Measurements from ENCODE around the gene CCDC60.

Gene CCDC60

DNA sequence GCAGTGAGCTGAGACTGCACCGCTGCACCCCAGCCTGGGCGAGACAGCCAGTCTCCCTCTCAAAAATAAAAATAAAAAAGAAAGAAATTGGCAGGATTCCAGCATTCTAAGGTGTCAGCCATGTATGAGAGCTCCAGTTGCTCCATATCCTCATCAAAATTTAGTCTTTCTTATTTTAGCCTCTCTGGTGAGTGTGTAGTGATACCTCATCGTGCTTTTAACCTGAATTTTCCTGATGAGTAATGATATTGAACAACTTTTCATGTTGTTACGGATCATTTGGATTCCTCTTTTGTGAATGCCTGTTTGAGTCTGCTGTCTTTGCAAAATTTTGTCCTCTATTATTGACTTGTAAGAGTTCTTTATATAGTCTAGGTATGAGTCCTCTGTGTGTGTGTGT, 28.5 kb downstream of the CCDC60 start:
- Histone ChIP-seq H3K27me3 (ENCODE audit: insufficient read depth, poor library complexity, severe bottlenecking) (no peaks in the 10 kb centered on the region), H3K4me3 (replicated peaks; ENCODE audit: insufficient read depth, low read length) (no peak overlapping the region), H3K27ac (replicated peaks) (no peak overlapping the region)
- DNase-seq (ENCODE audit: low read depth in 1 of 2, low spot score in 1 of 2): no peak
- no peak for TF ChIP-seq REST (IDR thresholded peaks at IDR 0.05; ENCODE audit: insufficient replicate concordance, low read depth)
- no peak for TF ChIP-seq POLR2AphosphoS5 (IDR thresholded peaks at IDR 0.05; ENCODE audit: low read depth)
- TF ChIP-seq SPI1 (IDR thresholded peaks at IDR 0.05; ENCODE audit: borderline replicate concordance, low read depth): no peak
- no peak for TF ChIP-seq GABPA (IDR thresholded peaks at IDR 0.05; ENCODE audit: low read depth)
- no peak for TF ChIP-seq CTCF (IDR thresholded peaks at IDR 0.05; ENCODE audit: insufficient read depth, low read length)

DNA sequence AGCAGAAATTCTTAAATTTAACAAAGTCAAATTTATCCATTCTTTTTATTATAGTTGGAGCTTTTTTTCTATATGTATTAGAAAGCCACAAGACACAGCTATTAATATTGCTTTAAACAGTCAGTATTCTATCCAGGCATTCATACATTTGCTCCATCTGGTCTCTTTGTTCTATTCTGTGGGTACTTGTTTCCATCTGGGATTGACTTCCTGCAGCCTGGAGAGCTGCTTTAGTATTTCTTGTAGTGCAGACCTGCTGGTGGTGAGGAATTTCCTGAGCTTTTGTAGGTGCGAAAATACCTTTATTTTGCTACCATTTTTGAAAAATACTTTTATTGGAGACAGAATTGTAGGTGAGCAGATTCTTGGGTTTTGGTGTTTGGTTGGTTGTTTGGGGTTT, 29.0 kb downstream of the CCDC60 start:
- Histone ChIP-seq H3K4me3 (replicated peaks; ENCODE audit: insufficient read depth, low read length) (no peak overlapping the region), H3K27ac (replicated peaks) (no peak overlapping the region), H3K27me3 (ENCODE audit: insufficient read depth, poor library complexity, severe bottlenecking) (no peaks in the 10 kb centered on the region)
- DNase-seq (ENCODE audit: low read depth in 1 of 2, low spot score in 1 of 2): no peak
- TF ChIP-seq SPI1 (IDR thresholded peaks at IDR 0.05; ENCODE audit: borderline replicate concordance, low read depth) (no peak), REST (IDR thresholded peaks at IDR 0.05; ENCODE audit: insufficient replicate concordance, low read depth) (no peak), GABPA (IDR thresholded peaks at IDR 0.05; ENCODE audit: low read depth) (no peak), CTCF (IDR thresholded peaks at IDR 0.05; ENCODE audit: insufficient read depth, low read length) (no peak), POLR2AphosphoS5 (IDR thresholded peaks at IDR 0.05; ENCODE audit: low read depth) (no peak)

DNA sequence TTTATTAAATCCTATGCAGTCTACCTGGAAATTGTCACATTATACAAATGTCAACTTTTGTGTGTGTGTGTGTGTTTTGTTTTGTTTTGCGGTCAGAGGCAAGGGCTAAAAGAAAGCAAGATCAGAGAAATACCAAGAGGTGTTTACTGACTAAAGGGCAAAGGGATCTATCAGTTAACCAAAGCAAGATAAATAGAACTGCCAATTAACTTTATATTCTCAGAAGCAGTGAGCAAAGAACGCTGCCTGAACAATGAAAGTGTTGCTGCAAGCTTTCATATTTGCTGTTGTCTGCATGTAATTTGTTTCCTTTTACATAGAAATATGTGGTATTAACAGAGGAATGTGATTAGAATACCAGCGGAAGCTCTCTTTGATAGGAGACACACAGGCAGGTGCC, 30.9 kb downstream of the CCDC60 start:
- H3K27ac ChIP-seq (replicated peaks): no peak overlapping the region
- no peak for DNase-seq (ENCODE audit: low read depth in 1 of 2, low spot score in 1 of 2)
- TF ChIP-seq REST (IDR thresholded peaks at IDR 0.05; ENCODE audit: insufficient replicate concordance, low read depth) (no peak), GABPA (IDR thresholded peaks at IDR 0.05; ENCODE audit: low read depth) (no peak), SPI1 (IDR thresholded peaks at IDR 0.05; ENCODE audit: borderline replicate concordance, low read depth) (no peak), POLR2AphosphoS5 (IDR thresholded peaks at IDR 0.05; ENCODE audit: low read depth) (no peak), CTCF (IDR thresholded peaks at IDR 0.05; ENCODE audit: insufficient read depth, low read length) (no peak)
- no peaks in the 10 kb centered on the region for H3K27me3 ChIP-seq (ENCODE audit: insufficient read depth, poor library complexity, severe bottlenecking)
- H3K4me3 ChIP-seq (replicated peaks; ENCODE audit: insufficient read depth, low read length): no peak overlapping the region
